ENCODE data around the gene ZMYM5. TPM values are rescaled to one million over a fixed set of nuclear protein-coding genes. Genes with fewer than 3 reads are reported as not detected.

ZMYM5 gene
- total RNA-seq (2014; rRNA removed) (7.5 and 7.6 TPM in 2 replicates), Bru-seq, nascent RNA (percentile 80 among the genes with signal in this experiment), BruChase-seq, experiment 1, labeled RNA remaining after a 6-hour chase (percentile 71 among the genes with signal in this experiment), BruChase-seq, experiment 2, labeled RNA remaining after a 2-hour chase (percentile 79 among the genes with signal in this experiment)
- long read RNA-seq, transcript ZMYM5-201 (8 exons, 3,268 nt): major isoform, 5 of 34 reads
- long read RNA-seq, partial matches to known transcripts: 6 of 34 reads
- long read RNA-seq, other reads (novel, unspliced or antisense): 16 of 34 reads

DNA sequence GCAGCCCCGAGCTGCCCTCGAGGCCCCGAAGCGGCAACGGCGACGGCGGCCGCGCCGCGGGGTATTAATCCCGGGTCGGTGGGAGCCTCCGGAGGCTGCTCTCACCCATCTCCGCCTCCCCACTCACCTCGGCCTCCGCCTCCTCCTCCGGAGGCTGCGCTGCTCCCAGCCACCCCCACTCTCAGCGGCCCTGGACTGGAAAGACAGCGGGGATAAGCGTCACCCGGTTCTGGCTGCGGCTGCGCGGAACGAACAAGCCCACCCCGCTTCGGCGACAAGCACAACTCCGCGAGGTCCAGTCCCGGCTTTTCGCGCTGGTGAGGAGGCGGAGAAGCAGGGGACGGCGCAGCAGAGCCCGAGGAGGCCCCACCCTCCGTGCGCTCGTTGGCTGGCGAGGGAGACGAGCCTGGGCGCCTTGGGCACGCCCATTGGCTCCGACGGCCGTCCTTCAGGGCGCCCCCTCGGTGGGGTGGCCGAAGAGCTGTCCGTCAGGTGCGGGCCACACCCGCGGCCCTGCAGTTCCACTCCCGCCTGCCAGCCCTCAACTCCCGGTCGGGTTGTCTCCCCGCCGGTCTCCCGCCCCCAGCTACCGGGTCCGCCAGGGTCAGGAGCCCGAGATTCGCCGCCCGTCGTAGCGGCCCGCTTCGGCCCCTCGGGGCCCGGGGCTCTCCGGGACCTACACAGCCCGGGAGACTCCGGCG lies at the start of gene ZMYM5:
Gene ZMYM5, minus strand, starts transcription at position 327 of the 701 bp plus-strand sequence. CDS start 11,469 bp downstream, outside the sequence.
- no peaks in the 10 kb centered on the region for H3K36me3 ChIP-seq (ENCODE audit: low read depth, low read length)
- no peaks in the 10 kb centered on the region for H3K9me2 ChIP-seq (replicated peaks; ENCODE audit: low read length)
- ChIA-PET CTCF (interaction anchor here (0.6 to 1.7 kb wide), 2 partner anchors 18 to 86 kb away, joined by 6 to 7 read pairs; no protein-coding TSS in a partner anchor), POLR2A (ENCODE audit: unreplicated experiment) (interaction anchor here (0.6 to 1.5 kb wide), 5 partner anchors 15 to 82 kb away, joined by 3 to 14 read pairs (median 4); no protein-coding TSS in a partner anchor)
- intact Hi-C loops (cut with micrococcal nuclease): loop anchor here (1.0 to 2.0 kb wide), 3 partner anchors 47 to 97 kb away; partner anchors contain the start of gene PSPC1
- H3K4me1 ChIP-seq (ENCODE audit: insufficient read depth, low read length): peaks cover 29% of the 10 kb centered on the region
- TF ChIP-seq EZH2phosphoT487 (IDR thresholded peaks at IDR 0.05; ENCODE audit: borderline replicate concordance, low read length) (no peak), EZH2 (IDR thresholded peaks at IDR 0.05; ENCODE audit: low read length, unreplicated experiment) (no peak)
- TF ChIP-seq, protein P1, sequence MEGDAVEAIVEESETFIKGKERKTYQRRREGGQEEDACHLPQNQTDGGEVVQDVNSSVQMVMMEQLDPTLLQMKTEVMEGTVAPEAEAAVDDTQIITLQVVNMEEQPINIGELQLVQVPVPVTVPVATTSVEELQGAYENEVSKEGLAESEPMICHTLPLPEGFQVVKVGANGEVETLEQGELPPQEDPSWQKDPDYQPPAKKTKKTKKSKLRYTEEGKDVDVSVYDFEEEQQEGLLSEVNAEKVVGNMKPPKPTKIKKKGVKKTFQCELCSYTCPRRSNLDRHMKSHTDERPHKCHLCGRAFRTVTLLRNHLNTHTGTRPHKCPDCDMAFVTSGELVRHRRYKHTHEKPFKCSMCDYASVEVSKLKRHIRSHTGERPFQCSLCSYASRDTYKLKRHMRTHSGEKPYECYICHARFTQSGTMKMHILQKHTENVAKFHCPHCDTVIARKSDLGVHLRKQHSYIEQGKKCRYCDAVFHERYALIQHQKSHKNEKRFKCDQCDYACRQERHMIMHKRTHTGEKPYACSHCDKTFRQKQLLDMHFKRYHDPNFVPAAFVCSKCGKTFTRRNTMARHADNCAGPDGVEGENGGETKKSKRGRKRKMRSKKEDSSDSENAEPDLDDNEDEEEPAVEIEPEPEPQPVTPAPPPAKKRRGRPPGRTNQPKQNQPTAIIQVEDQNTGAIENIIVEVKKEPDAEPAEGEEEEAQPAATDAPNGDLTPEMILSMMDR (conservative IDR thresholded peaks at IDR 0.05; ENCODE audit: low read depth, low read length): no peak
- no peaks in the 10 kb centered on the region for H3K27me3 ChIP-seq (ENCODE audit: low read length)
- no TSS peak for BruUV-seq (replicated peaks)
- DNase-seq (peak; percentile 99), ATAC-seq (peak; percentile 82)
- H3K4me2 ChIP-seq (ENCODE audit: low read length): peak within 1 kb of the TSS; percentile 91
- H3K4me3 ChIP-seq (ENCODE audit: low read length): peak within 1 kb of the TSS; percentile 91
- peaks cover 4% of the 10 kb centered on the region for H3F3A ChIP-seq (ENCODE audit: low read length, unreplicated experiment)
- no peaks in the 10 kb centered on the region for H3K9me3 ChIP-seq (ENCODE audit: low read length)
- H3K9ac ChIP-seq (ENCODE audit: low read length): peak within 1 kb of the TSS; percentile 88
- no peaks in the 10 kb centered on the region for H4K20me1 ChIP-seq (ENCODE audit: low read length)
- H3K79me2 ChIP-seq (ENCODE audit: low read length): peaks cover 48% of the 10 kb centered on the region
- H3K27ac ChIP-seq (ENCODE audit: low read length): peak within 1 kb of the TSS; percentile 91
- peak within 1 kb of the TSS; percentile 88 for H2AFZ ChIP-seq (ENCODE audit: low read length)

DNA sequence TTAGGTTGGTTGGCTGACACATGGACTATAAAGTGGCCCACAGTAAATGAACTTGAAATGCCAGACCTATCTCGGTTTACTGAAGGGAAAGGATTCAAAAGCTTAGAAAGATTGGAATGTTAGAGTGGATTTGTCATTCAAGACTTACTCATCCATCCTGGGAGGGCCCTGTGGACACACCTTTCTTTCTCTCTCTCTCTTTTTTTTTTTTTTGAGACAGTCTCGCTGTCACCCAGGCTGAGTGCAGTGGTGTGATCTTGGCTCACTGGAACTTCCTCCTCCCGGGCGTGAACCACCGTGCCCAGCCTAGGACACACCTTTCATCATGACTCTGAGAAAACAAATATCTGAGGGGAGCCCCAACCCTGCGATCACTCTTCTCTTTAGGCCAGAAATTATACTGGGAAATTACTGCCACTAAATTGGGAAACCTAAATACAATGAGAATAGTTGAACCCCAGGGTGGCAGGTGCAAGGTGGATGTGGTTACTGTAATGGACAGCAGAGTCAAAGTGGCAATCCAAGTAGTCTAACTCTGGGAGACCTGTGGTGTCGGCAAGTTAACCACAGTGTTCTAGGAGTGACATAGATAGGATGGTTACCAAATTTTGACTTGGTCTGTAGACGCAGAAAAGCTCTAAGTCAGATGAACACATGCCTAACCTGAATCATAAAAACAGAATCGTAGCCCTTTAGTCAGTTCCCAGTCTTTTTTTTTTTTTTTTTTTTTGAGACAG lies 47.1 kb upstream of the ZMYM5 start:
- Histone ChIP-seq H3K4me2 (ENCODE audit: low read length) (peak overlapping the region; percentile 38), H4K20me1 (ENCODE audit: low read length) (no peaks in the 10 kb centered on the region), H3K79me2 (ENCODE audit: low read length) (no peaks in the 10 kb centered on the region), H3K4me3 (ENCODE audit: low read length) (no peak overlapping the region; the same call in 1 of the 2 replicates), H3K4me1 (ENCODE audit: insufficient read depth, low read length) (peaks cover 13% of the 10 kb centered on the region), H3K27me3 (ENCODE audit: low read length) (no peaks in the 10 kb centered on the region), H3K9ac (ENCODE audit: low read length) (no peak overlapping the region), H3K9me2 (replicated peaks; ENCODE audit: low read length) (no peaks in the 10 kb centered on the region), H2AFZ (ENCODE audit: low read length) (peak overlapping the region; percentile 43), H3K27ac (ENCODE audit: low read length) (peak overlapping the region; percentile 54), H3F3A (ENCODE audit: low read length, unreplicated experiment) (no peaks in the 10 kb centered on the region), H3K9me3 (ENCODE audit: low read length) (no peaks in the 10 kb centered on the region), H3K36me3 (ENCODE audit: low read depth, low read length) (no peaks in the 10 kb centered on the region)
- TF ChIP-seq, protein P1 (conservative IDR thresholded peaks at IDR 0.05; ENCODE audit: low read depth, low read length): no peak
- no peak for TF ChIP-seq EZH2 (IDR thresholded peaks at IDR 0.05; ENCODE audit: low read length, unreplicated experiment)
- TF ChIP-seq EZH2phosphoT487 (IDR thresholded peaks at IDR 0.05; ENCODE audit: borderline replicate concordance, low read length): no peak
- DNase-seq (peak; percentile 94), ATAC-seq (peak; percentile 93)
- BruUV-seq (replicated peaks): TSS peak; percentile 89
- ChIA-PET CTCF (interaction anchor here (0.6 kb wide), 1 partner anchor 233 kb away, joined by 3 read pairs; no protein-coding TSS in a partner anchor), POLR2A (ENCODE audit: unreplicated experiment) (interaction anchor here (0.6 kb wide), 1 partner anchor 308 kb away, joined by 3 read pairs; no protein-coding TSS in a partner anchor)
- intact Hi-C loops (cut with micrococcal nuclease): loop anchor here (1.0 kb wide), 1 partner anchor 46 kb away; no protein-coding TSS in a partner anchor
